ENCODE data around the gene ATXN7.

DNA sequence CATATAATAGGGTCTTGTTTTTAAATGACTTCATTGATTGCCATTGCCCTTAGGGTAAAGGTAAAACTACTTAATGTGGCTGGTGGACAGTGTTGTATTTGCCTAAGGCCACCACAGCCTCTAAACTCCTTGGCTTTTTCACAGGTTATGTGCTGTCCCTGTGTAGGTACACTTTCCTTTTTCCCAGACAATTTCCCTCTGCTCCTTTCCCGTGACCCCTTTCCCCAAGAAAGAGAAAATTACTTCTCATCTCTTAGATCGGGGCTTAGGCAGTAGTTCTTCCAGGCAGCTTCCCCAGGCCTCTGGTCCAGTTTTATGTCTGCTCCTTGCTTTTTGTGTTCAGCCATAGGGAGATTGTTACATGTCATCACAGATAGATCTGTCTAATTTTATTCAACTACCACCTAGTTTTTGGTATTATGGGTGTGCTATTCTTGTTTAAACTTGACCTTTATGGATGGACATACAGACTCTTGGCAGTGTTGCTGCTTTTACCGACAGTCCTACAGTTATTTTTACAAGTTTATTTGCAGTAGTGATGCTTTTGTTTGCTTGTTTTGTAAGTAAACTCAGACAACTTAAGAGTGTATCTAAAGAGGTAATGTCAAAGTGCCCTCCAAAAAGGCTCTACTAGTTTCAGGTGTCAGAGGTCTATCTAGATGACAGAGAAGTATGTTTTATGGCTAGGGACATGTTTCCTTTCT lies 69.0 kb downstream of the ATXN7 start:
- TF ChIP-seq, protein P1, sequence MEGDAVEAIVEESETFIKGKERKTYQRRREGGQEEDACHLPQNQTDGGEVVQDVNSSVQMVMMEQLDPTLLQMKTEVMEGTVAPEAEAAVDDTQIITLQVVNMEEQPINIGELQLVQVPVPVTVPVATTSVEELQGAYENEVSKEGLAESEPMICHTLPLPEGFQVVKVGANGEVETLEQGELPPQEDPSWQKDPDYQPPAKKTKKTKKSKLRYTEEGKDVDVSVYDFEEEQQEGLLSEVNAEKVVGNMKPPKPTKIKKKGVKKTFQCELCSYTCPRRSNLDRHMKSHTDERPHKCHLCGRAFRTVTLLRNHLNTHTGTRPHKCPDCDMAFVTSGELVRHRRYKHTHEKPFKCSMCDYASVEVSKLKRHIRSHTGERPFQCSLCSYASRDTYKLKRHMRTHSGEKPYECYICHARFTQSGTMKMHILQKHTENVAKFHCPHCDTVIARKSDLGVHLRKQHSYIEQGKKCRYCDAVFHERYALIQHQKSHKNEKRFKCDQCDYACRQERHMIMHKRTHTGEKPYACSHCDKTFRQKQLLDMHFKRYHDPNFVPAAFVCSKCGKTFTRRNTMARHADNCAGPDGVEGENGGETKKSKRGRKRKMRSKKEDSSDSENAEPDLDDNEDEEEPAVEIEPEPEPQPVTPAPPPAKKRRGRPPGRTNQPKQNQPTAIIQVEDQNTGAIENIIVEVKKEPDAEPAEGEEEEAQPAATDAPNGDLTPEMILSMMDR (conservative IDR thresholded peaks at IDR 0.05; ENCODE audit: low read length): no peak
- TF ChIP-seq EZH2phosphoT487 (IDR thresholded peaks at IDR 0.05; ENCODE audit: borderline replicate concordance, low read depth, low read length): no peak

Measured in OCI-LY7 (cell line).